Heart right ventricle (tissue), 16 donors: ENCODE data around the gene CDC26. TPM values are rescaled to one million over a fixed set of nuclear protein-coding genes. Genes with fewer than 3 reads are reported as not detected.

Experiments used
- ATAC-seq, 8 donors: fragments of 200-7000 bp; cut with Tn5 transposase; one replicate each; pipeline ENCODE4 v1.9.1; 2020; ENCODE audit warnings: mild to moderate bottlenecking in 8 of 8, moderate library complexity in 8 of 8, moderate number of reproducible peaks in 1 of 8
- DNase-seq, 2 donors: peaks; one replicate each; pipeline ENCODE4 v3.0.0-alpha.2; 2020
- H3K27ac ChIP-seq, 10 donors: fragments of 200-600 bp; sonication (generic) in 2 of 10; one replicate each; pipeline versions ENCODE4 v1.5.0 to v1.8.0; 2020 to 2022; ENCODE audit warnings: mild to moderate bottlenecking in 3 of 10
- H3K27me3 ChIP-seq, 7 donors: fragments of 200-600 bp; one replicate each; pipeline ENCODE4 v1.8.0; 2021 to 2022; ENCODE audit warnings: mild to moderate bottlenecking in 2 of 7
- H3K36me3 ChIP-seq, 9 donors: fragments of 200-600 bp; sonication (generic) in 1 of 9; one replicate each; pipeline versions ENCODE4 v1.5.0 to v1.8.0; 2020 to 2022; ENCODE audit warnings: mild to moderate bottlenecking in 2 of 9
- H3K4me1 ChIP-seq, 9 donors: fragments of 200-600 bp; sonication (generic) in 1 of 9; one replicate each; pipeline versions ENCODE4 v1.5.0 to v1.8.0; 2020 to 2022; ENCODE audit warnings: mild to moderate bottlenecking in 4 of 9
- H3K4me3 ChIP-seq, 10 donors: fragments of 200-600 bp; sonication (generic) in 2 of 10; one replicate each; pipeline versions ENCODE4 v1.5.0 to v1.8.0; 2020 to 2022; ENCODE audit warnings: mild to moderate bottlenecking in 7 of 10, moderate library complexity in 2 of 10
- H3K9me3 ChIP-seq, 11 donors: fragments of 200-600 bp in 10 of 11; sonication (generic) in 2 of 11; one replicate each; pipeline versions ENCODE4 v1.5.0 to v1.8.0; 2013 to 2022; ENCODE audit warnings: mild to moderate bottlenecking in 2 of 11, control low read depth in 1 of 11, moderate library complexity in 1 of 11
- WGBS, 2 donors: extraction: QIAGEN DNeasy Blood & Tissue Kit; methylation state at CpG; one replicate each; pipeline ENCODE4 v1.1.7; 2013; ENCODE audit warnings: inconsistent platforms in 1 of 2; 5-methylcytosine and 5-hydroxymethylcytosine counted together
- intact Hi-C, 10 donors: fragments of 100-400 bp; cut with DNase I; formaldehyde crosslinking; loops; one replicate each; pipeline versions ENCODE4 v1.11.1 to v1.14.2; 2022
- polyA plus RNA-seq, 2 donors: library from polyadenylated mRNA; stranded (reverse); fragments of 200-250 nt; gene quantifications; one replicate each; pipeline ENCODE4 v1.2.3, GENCODE V29; 2013
- total RNA-seq, 10 donors: library from RNA; stranded (reverse); fragmentation: NEBNext Ultra II Directional in 3 of 10; extraction: Animal tissue kit (Norgen Biotek cat#: 25700) in 3 of 10; gene quantifications; one replicate each; pipeline versions ENCODE4 v1.2.1 to v1.2.4, GENCODE V29; 2021 to 2023
- TF ChIP-seq, protein P1 (sequence below), 9 donors: fragments of 200-600 bp; sonication (generic) in 2 of 9; IDR thresholded peaks; one replicate each; pipeline versions ENCODE4 v1.5.0 to v1.8.0; 2021 to 2022; ENCODE audit warnings: antibody characterized with exemption in 9 of 9, mild to moderate bottlenecking in 5 of 9, moderate library complexity in 1 of 9
- donor health status: Arrhythmogenic right ventricular cardiomyopathy.
- donor health status: ischemic (EF 13 %, LVEDD 7.1; RV severe dilation, severe dysfunction).
- donor health status: healthy with polysubstance abuse.
- donor health status: DM: no; HTN: yes; CAD: no.
- donor health status: DM: no; HTN: no; CAD: no.
- donor health status: ischemic (EF 25% LVEDD 6.9; RV normal size, moderate dysfunction).
- donor health status: ischemic (EF 25% LVEDD 5.7; RV mildly dilated, moderate dysfunction).
- donor health status: healthy.
- donor health status: DM: yes; HTN: yes; CAD: no.
- donor health status: Ischemic cardiomyopathy.
- donor health status: ischemic (EF 35%, LVEDD 5.7; RV mildly dilated, moderate dysfunction).
- donor health status: nonischemic (EF 11% LVEDD 7.7; RV severe dilation, severe dysfunction).
- donor health status: DM: yes; HTN: yes; CAD: no.
- donor health status: PGD.
- donor health status: ischemic (EF 29% LVEDD 5.4; RV normal size, mild dysfunction).
- donor health status: nonischemic (EF 23%, LVEDD 6.1; RV moderate dilation, normal function).

The CDC26 gene
- total and polyA plus RNA-seq, 12 donors: 24.6 to 48.8 (median 30.8) TPM

DNA sequence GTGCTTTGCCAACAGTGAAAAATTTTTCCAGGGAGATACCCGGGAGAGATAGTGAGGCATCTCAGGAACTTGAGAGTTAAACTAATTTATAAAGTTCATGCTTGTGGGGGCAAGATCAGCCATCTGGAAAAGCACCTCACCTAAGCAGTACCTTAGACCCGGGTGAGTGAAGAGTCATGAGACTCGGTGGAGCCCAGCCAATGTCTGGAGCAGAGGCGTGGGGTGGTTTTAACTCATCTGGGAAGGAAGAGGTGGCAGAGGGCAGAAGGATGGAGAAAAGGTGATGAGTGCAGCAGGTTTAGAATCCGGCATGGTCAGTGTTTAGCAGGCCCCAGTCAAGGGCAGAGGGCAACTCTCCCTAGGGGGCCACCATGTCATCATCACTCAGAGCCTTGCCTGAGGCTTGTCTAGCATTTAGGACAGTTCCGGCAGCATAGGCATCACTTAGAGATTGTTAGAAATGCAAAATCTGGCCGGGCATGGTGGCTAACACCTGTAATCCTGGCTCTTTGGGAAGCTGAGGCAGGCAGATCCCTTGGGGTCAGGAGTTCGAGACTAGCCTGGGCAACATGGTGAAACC, 32.1 kb upstream of the CDC26 start:
- Histone ChIP-seq H3K27me3 (no peaks in the 10 kb centered on the region), H3K9me3 (no peaks in the 10 kb centered on the region), H3K4me3 (no peak overlapping the region), H3K4me1 (peaks cover 0 to 28% (median 18%) of the 10 kb centered on the region in 9 donors), H3K27ac (no peak overlapping the region), H3K36me3 (no peaks in the 10 kb centered on the region)
- intact Hi-C loops: loop anchor here in 4 of 10 donors (5.0 to 10.0 kb wide), 3 partner anchors 95 to 350 kb away; partner anchors contain the start of gene ALAD (in 2 of the 4)
- ATAC-seq: no peak
- 58 to 65% methylated on average over 8 of the region's 8 CpGs for WGBS, 2 donors
- DNase-seq: no peak
- TF ChIP-seq, protein P1, sequence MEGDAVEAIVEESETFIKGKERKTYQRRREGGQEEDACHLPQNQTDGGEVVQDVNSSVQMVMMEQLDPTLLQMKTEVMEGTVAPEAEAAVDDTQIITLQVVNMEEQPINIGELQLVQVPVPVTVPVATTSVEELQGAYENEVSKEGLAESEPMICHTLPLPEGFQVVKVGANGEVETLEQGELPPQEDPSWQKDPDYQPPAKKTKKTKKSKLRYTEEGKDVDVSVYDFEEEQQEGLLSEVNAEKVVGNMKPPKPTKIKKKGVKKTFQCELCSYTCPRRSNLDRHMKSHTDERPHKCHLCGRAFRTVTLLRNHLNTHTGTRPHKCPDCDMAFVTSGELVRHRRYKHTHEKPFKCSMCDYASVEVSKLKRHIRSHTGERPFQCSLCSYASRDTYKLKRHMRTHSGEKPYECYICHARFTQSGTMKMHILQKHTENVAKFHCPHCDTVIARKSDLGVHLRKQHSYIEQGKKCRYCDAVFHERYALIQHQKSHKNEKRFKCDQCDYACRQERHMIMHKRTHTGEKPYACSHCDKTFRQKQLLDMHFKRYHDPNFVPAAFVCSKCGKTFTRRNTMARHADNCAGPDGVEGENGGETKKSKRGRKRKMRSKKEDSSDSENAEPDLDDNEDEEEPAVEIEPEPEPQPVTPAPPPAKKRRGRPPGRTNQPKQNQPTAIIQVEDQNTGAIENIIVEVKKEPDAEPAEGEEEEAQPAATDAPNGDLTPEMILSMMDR (IDR thresholded peaks at IDR 0.05): no peak

DNA sequence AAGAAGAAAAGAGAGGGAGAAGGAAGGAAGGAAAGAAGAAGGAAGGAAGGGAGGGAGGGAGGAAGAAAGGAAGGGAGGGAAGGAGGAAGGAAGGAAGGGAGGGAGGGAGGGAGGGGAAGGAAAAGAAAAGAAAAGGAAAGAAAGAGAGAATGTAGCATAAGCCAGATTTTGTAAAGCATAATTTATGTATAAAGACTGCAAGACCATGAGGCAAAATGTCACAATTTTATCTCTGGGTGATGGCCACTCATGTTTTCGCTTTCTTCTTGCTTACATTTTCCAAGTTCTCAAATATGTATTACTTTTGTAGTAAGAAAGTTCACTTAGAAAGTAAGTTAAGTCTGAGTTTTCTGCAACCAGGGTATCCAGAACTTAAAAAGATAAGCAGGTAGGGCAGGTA, 31.2 kb upstream of the CDC26 start:
- DNase-seq: no peak
- peaks cover 0 to 25% (median 18%) of the 10 kb centered on the region in 9 donors for H3K4me1 ChIP-seq
- H3K27me3 ChIP-seq: no peaks in the 10 kb centered on the region
- H3K36me3 ChIP-seq: no peaks in the 10 kb centered on the region
- 90 to 95% methylated on average over 1 of the region's 1 CpG for WGBS, 2 donors
- no peak overlapping the region for H3K4me3 ChIP-seq
- intact Hi-C loops: loop anchor here in 4 of 10 donors (5.0 to 10.0 kb wide), 3 partner anchors 96 to 351 kb away; partner anchors contain the start of gene ALAD (in 2 of the 4)
- ATAC-seq: no peak
- no peak overlapping the region for H3K27ac ChIP-seq
- TF ChIP-seq, protein P1 (IDR thresholded peaks at IDR 0.05): no peak
- no peaks in the 10 kb centered on the region for H3K9me3 ChIP-seq

DNA sequence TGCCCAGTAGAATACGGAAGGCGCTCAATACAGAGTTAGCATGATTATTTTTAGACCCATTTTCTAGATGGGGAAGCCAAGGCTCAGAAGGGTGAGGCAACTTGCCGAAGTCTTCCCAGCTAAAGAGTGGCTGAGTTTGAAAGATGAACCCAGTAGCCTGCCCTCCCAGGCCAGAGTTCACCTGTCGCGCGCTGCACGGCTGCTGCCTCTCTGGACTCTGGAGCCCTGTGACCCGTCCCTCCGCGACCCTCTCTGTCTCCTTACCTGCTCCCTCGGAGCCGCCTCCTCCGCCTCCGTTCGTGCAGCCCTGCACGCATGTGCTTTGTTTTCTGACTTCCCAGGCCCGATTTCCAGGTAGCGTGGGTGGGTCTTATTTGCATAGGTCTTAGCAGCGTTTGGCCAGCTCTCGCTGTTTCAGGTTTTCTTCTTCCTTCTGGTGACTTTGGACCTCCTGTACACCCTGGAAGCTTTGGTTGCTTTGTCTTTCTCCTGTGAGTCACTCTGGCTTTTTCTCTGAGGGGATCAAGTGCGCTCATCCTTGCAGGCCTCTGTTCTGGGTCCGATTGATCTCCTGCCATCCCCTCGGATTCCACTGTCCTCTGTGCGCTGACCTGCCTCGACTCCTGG, 27.5 kb upstream of the CDC26 start, which contains the start of gene RNF183:
Gene RNF183 (minus strand): TSS at position 585 of the 627 bp plus-strand sequence. CDS start 5,192 bp downstream, outside the sequence.
- Histone ChIP-seq H3K4me3 (no peak within 1 kb of the TSS), H3K36me3 (no peaks in the 10 kb centered on the region), H3K4me1 (peaks cover 0 to 9% (median 0%) of the 10 kb centered on the region in 9 donors), H3K9me3 (no peaks in the 10 kb centered on the region), H3K27me3 (no peaks in the 10 kb centered on the region), H3K27ac (no peak within 1 kb of the TSS)
- no peak for ATAC-seq
- WGBS, 2 donors: 83 to 84% methylated on average over 25 of the region's 25 CpGs
- no peak for DNase-seq
- intact Hi-C loops: loop anchor here in 1 of 10 donors (5.0 to 10.0 kb wide), 2 partner anchors 102 to 359 kb away; partner anchors contain the start of gene ALAD
- TF ChIP-seq, protein P1 (IDR thresholded peaks at IDR 0.05): no peak

DNA sequence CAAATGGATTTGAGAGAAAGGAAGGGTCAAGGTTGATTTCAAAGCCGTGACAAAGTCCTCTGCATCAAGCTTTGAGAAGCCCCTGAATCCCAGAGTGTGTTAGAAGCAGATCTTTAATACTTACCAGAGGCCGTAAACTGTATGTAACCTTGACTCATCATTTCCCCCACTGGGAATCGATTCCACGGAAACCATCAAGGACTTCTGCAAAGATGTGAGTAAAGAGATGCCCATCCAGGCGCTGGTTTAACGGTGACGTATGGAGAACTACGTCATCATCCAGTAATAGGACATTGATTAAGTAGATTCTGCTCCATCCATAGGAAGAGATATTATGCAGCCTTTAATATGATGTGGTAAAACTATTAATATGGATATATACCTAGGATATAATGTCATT, 26.2 kb upstream of the CDC26 start:
- Histone ChIP-seq H3K27me3 (no peaks in the 10 kb centered on the region), H3K27ac (no peak overlapping the region), H3K4me3 (no peak overlapping the region), H3K9me3 (no peaks in the 10 kb centered on the region), H3K4me1 (peaks cover 0 to 9% (median 0%) of the 10 kb centered on the region in 9 donors), H3K36me3 (no peaks in the 10 kb centered on the region)
- TF ChIP-seq, protein P1 (IDR thresholded peaks at IDR 0.05): no peak
- no peak for ATAC-seq
- DNase-seq: no peak
- 88 to 92% methylated on average over 8 of the region's 8 CpGs for WGBS, 2 donors
- intact Hi-C loops: loop anchor here in 1 of 10 donors (5.0 to 10.0 kb wide), 2 partner anchors 103 to 361 kb away; partner anchors contain the start of gene ALAD
